GM18526 (cell line): ENCODE measurements around the gene PPP2R3A.

ENCODE experiments used
- POLR2A ChIP-seq: IDR thresholded peaks from 3 replicates; pipeline ENCODE4 v1.6.1; 2011; ENCODE audit not compliant: insufficient read length; ENCODE audit errors: extremely low read depth

PPP2R3A gene

GRCh38 chr3:136194409-136195257, 229.1 kb downstream of the PPP2R3A start:
- no peak for TF ChIP-seq POLR2A

- TF ChIP-seq POLR2A: peak; percentile 52
Observed at GRCh38 chr3:136195258-136196063, 229.9 kb downstream of the PPP2R3A start.

- peak; percentile 66 for TF ChIP-seq POLR2A
Observed at GRCh38 chr3:136196064-136196400, 230.5 kb downstream of the PPP2R3A start, which contains the start of gene MSL2. Gene MSL2 (minus strand): TSS chr3:136196335. CDS start chr3:136195113, 1,222 bp downstream.

- peak; percentile 58 for TF ChIP-seq POLR2A
Observed at GRCh38 chr3:136196401-136197158, 231.1 kb downstream of the PPP2R3A start.

- TF ChIP-seq POLR2A: no peak
Observed at GRCh38 chr3:136197159-136197793, 231.7 kb downstream of the PPP2R3A start.
